Hematopoietic multipotent progenitor cell treated with erythropoietin and hydrocortisone succinate and interleukin-3 and kit ligand, for 15 days (in vitro differentiated cells): ENCODE results near the gene ANKRD13B.
A peak's percentile ranks its signal among the peaks of the same experiment; 100 is the strongest.
"Not testable (repeated sequence)": the region's sequence is repeated elsewhere in the genome, so short reads cannot be mapped to it uniquely, and the experiment has no call there.

Source experiments
- DNase-seq: peaks from one replicate; pipeline ENCODE4 v3.0.0-alpha.2; 2015; ENCODE audit warnings: low spot score

ANKRD13B gene

GRCh38 chr17:29642171-29642611 lies 49.3 kb downstream of the ANKRD13B start:
- DNase-seq: no peak

- no peak for DNase-seq
Measured at GRCh38 chr17:29643817-29644160, 50.9 kb downstream of the ANKRD13B start.

GRCh38 chr17:29645515-29646051 lies 52.7 kb downstream of the ANKRD13B start:
- DNase-seq: no peak

GRCh38 chr17:29648005-29648404 lies 55.1 kb downstream of the ANKRD13B start:
- DNase-seq: no peak

- no peak for DNase-seq
Measured at GRCh38 chr17:29649359-29649758, 56.4 kb downstream of the ANKRD13B start.

- no peak for DNase-seq
Measured at GRCh38 chr17:29650396-29650795, 57.5 kb downstream of the ANKRD13B start.

- not testable (repeated sequence) for DNase-seq
Measured at GRCh38 chr17:29651913-29652312, 59.0 kb downstream of the ANKRD13B start.

GRCh38 chr17:29652976-29653375 lies 60.0 kb downstream of the ANKRD13B start:
- DNase-seq: no peak

GRCh38 chr17:29653995-29654714 lies 61.2 kb downstream of the ANKRD13B start:
- DNase-seq: peak; percentile 19

- no peak for DNase-seq
Measured at GRCh38 chr17:29655323-29655722, 62.4 kb downstream of the ANKRD13B start.

GRCh38 chr17:29659155-29659554 lies 66.2 kb downstream of the ANKRD13B start:
- DNase-seq: no peak

- no peak for DNase-seq
Measured at GRCh38 chr17:29661213-29661612, 68.3 kb downstream of the ANKRD13B start.

GRCh38 chr17:29663155-29663554 lies 70.2 kb downstream of the ANKRD13B start:
- DNase-seq: no peak
